Measurements from ENCODE around the gene ZHX3. TPM values are rescaled to one million over a fixed set of nuclear protein-coding genes. Genes with fewer than 3 reads are reported as not detected.

ZHX3 gene
- polyA plus RNA-seq, 3 donors = 0.58 to 3.2 (median 1.1) TPM

- Histone ChIP-seq H3K27ac (ENCODE audit: low read depth in 1 of 2, low read length in 2 of 2) (no peak overlapping the region), H3K4me2 (replicated peaks; ENCODE audit: extremely low read depth, low read length, poor library complexity, severe bottlenecking) (no peak overlapping the region), H3K9ac (ENCODE audit: insufficient read depth, low read length, poor library complexity, severe bottlenecking) (no peak overlapping the region), H3K9me3 (replicated peaks in 1 of 2; ENCODE audit: control insufficient read depth in 1 of 2, insufficient read depth in 1 of 2, low read length in 2 of 2) (no peaks in the 10 kb centered on the region), H3K4me3 (replicated peaks in 1 of 3; ENCODE audit: low read depth in 2 of 3, low read length in 3 of 3) (no peak overlapping the region), H4K20me1 (ENCODE audit: insufficient read depth, low read length) (peaks cover 3% of the 10 kb centered on the region), H3K79me2 (ENCODE audit: insufficient read depth, low read length) (no peaks in the 10 kb centered on the region), H3K36me3 (replicated peaks in 1 of 2; ENCODE audit: control insufficient read depth in 1 of 2, insufficient read depth in 2 of 2, low read length in 2 of 2) (no peaks in the 10 kb centered on the region), H3K27me3 (ENCODE audit: control insufficient read depth in 2 of 2, insufficient read depth in 2 of 2, low read length in 2 of 2) (peaks cover 5% of the 10 kb centered on the region in 2 donors), H2AFZ (ENCODE audit: insufficient read depth, low read depth, low read length, poor library complexity, severe bottlenecking) (no peak overlapping the region), H3K4me1 (ENCODE audit: control insufficient read depth in 1 of 2, insufficient read depth in 2 of 2, low read length in 2 of 2) (peaks cover 9 to 11% of the 10 kb centered on the region in 2 donors)
- Mint-ChIP-seq H3K4me3 (no peak overlapping the region), H3K27me3 (ENCODE audit: low read depth in 3 of 3) (peaks cover 12 to 32% (median 15%) of the 10 kb centered on the region in 3 donors), H3K9me3 (peaks cover 0 to 1% (median 0%) of the 10 kb centered on the region in 7 donors), H3K27ac (no peak overlapping the region), H3K4me1 (peaks cover 18% of the 10 kb centered on the region), H3K36me3 (peaks cover 4 to 13% of the 10 kb centered on the region in 2 donors)
- TF ChIP-seq CTCF (IDR thresholded peaks at IDR 0.05) = no peak
- intact Hi-C loops (cut with micrococcal nuclease) = no loop called here
- DNase-seq = no peak
- WGBS (ENCODE audit: insufficient coverage) = no CpG with 5 or more reads among the region's 2 CpGs
Measured at GRCh38 chr20:41245086-41245707, 72.3 kb downstream of the ZHX3 start.

- H3K4me1 Mint-ChIP-seq = no peaks in the 10 kb centered on the region
Measured at GRCh38 chr20:41242807-41243206, 74.7 kb downstream of the ZHX3 start.

More at GRCh38 chr20:41242807-41243206, 74.7 kb downstream of the ZHX3 start:
- H3K4me3 ChIP-seq (replicated peaks in 1 of 3; ENCODE audit: low read depth in 2 of 3, low read length in 3 of 3) = no peak overlapping the region
- peaks cover 2 to 7% of the 10 kb centered on the region in 2 donors for H3K36me3 Mint-ChIP-seq
- no peaks in the 10 kb centered on the region for H3K36me3 ChIP-seq (replicated peaks in 1 of 2; ENCODE audit: control insufficient read depth in 1 of 2, insufficient read depth in 2 of 2, low read length in 2 of 2)
- intact Hi-C loops (cut with micrococcal nuclease) = no loop called here
- no peaks in the 10 kb centered on the region for H3K4me1 ChIP-seq (ENCODE audit: control insufficient read depth in 1 of 2, insufficient read depth in 2 of 2, low read length in 2 of 2)
- H3K27me3 ChIP-seq (ENCODE audit: control insufficient read depth in 2 of 2, insufficient read depth in 2 of 2, low read length in 2 of 2) = peaks cover 0 to 3% of the 10 kb centered on the region in 2 donors
- H2AFZ ChIP-seq (ENCODE audit: insufficient read depth, low read depth, low read length, poor library complexity, severe bottlenecking) = no peak overlapping the region
- no peak for TF ChIP-seq CTCF (IDR thresholded peaks at IDR 0.05)
- no CpG with 5 or more reads among the region's 2 CpGs for WGBS (ENCODE audit: insufficient coverage)
- H3K4me3 Mint-ChIP-seq = no peak overlapping the region
- DNase-seq = no peak
- no peaks in the 10 kb centered on the region for H3K79me2 ChIP-seq (ENCODE audit: insufficient read depth, low read length)
- H3K9ac ChIP-seq (ENCODE audit: insufficient read depth, low read length, poor library complexity, severe bottlenecking) = no peak overlapping the region
- peaks cover 9 to 16% (median 11%) of the 10 kb centered on the region in 3 donors for H3K27me3 Mint-ChIP-seq (ENCODE audit: low read depth in 3 of 3)
- H3K4me2 ChIP-seq (replicated peaks; ENCODE audit: extremely low read depth, low read length, poor library complexity, severe bottlenecking) = no peak overlapping the region
- H3K9me3 Mint-ChIP-seq = peaks cover 0 to 4% (median 0%) of the 10 kb centered on the region in 7 donors
- no peak overlapping the region for H3K27ac Mint-ChIP-seq
- H4K20me1 ChIP-seq (ENCODE audit: insufficient read depth, low read length) = no peaks in the 10 kb centered on the region
- H3K9me3 ChIP-seq (replicated peaks in 1 of 2; ENCODE audit: control insufficient read depth in 1 of 2, insufficient read depth in 1 of 2, low read length in 2 of 2) = no peaks in the 10 kb centered on the region
- H3K27ac ChIP-seq (ENCODE audit: low read depth in 1 of 2, low read length in 2 of 2) = no peak overlapping the region

All from CD14-positive monocyte (primary cell).